ENCODE results near the gene ABCF3.

Gene ABCF3

DNA sequence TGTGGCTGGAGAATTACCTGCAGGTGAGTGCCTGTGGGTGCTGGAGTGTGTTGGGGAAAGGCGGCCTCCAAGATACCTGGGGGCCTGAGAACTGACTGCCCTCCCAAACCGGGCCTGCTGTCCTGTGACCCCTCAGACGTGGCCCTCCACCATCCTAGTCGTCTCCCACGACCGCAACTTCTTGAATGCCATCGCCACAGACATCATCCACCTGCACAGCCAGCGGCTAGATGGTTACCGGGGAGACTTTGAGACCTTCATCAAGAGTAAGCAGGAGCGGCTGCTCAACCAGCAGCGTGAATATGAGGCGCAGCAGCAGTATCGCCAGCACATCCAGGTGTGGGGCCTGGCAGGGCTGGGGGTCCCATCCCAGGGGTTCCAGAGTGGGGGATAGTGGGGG is 3.4 kb downstream of the ABCF3 start:
- DNase-seq, result no peak

DNA sequence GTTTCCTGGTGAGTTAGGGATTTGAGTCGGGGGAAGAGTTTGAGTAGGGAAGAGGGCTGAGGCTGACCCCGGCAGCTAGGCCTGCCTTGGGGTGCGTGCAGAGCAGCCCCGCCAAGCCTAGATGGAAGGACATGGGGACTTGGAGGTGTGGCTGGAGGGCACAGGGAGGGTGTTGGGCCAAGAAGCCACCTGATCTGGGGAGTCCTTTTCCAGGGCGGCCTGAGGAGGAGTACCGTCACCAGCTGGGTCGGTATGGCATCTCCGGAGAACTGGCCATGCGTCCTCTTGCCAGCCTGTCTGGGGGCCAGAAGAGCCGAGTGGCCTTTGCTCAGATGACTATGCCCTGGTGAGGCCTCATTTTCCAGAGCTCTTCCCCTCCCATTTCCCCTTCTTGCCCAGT is 6.9 kb downstream of the ABCF3 start:
- no peak for DNase-seq

DNA sequence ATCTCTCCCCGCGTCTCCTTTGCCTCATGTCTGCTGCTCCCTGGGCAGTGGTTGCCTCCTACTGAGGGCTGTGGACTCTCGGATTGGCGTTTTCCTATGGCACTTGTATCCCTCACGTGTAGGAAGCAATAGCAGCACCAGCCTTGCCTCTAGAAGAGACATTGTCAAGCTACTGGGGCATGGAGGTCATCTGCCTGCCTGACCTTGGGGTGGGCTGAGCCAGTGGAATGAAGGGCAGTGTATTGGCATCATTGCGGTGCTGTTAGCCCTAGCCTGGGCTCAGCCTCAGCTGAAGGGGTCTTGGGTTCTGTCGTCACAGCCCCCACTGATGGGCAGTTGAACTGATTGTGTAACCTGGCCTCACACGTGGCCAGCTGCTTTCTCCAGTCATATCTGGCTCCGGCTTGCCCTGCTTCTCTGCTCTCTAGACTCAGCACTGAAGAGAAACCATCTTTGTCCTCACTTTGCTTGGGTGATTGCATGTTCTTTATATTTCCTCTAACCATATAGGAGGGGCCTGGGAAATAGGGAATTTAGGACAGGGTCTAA is 8.1 kb downstream of the ABCF3 start:
- no peak for DNase-seq

DNA sequence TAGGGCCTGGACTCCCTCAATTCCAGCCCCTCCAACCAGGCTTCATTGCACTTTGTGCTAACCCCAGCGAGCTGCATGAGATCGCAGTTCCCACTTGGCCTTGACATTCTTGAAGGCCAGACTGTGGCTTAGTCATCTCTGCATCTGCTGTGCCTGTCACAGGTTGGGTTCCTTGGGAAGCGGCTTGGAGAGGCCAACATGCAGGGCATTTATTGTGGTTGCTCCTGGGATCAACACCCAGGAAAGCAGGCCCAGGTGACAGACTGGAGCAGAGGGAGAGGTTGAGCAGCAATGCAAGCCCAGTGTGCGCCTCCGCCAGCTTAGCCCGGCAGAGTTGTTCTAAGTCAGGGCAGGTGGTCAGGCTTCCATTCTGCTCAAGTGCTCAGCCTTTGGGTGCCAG is 10.5 kb downstream of the ABCF3 start:
- DNase-seq, result no peak

DNA sequence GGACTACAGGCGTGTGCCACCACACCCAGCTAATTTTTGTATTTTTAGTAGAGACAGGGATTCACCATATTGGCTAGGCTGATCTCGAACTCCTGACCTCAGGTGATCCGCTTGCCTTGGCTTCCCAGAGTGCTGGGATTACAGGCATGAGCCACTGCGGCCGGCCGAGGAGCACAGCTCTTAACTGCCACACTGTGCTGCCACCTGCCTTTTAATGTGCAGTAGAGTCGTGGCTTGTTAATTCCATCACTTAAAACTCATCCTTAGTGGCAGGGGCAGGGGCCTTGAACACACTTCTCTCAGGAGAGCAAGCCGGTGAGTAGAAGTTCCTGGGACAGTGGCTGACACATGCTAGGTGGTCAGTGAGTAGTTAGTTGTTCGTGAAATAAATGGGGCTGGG is 12.5 kb downstream of the ABCF3 start:
- DNase-seq, result no peak

DNA sequence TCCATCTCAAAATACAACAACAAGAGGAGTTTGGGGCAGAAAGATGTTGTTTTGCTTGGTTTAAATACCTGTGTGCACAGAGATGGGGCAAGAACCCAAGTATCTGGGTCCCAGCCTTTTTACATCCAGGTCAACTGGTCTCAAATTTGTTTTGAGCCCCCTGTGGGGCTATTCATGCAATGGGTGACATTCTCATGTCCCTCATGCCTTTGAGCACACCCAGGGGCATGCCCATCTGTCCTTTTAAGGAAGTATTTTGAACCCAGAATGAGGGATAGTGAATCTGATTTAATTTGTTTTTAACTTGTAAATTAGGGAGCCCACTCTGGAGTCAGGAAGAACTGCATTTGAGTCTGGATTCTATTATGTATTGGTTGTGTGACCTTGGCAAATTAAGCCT is 14.8 kb downstream of the ABCF3 start:
- no peak for DNase-seq

DNA sequence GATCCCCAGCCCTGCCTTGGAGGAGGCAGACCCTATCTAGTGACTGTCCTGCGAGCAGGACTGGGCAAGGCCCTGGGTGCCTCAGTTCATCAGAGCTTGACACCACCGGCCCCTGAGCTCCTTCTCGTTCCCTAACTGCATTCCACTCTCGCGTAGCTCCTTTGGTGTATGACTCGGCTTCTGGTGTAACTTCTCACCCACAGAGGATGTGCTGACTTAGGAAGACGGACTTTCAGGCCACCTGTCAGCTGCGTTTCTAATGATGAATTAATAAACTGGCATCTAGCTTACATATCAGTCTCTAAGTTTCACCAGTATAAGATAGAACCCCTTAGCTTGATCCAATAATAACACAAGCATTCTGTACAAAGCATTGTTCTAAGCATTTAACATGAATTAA is 17.5 kb downstream of the ABCF3 start:
- DNase-seq, result no peak

DNA sequence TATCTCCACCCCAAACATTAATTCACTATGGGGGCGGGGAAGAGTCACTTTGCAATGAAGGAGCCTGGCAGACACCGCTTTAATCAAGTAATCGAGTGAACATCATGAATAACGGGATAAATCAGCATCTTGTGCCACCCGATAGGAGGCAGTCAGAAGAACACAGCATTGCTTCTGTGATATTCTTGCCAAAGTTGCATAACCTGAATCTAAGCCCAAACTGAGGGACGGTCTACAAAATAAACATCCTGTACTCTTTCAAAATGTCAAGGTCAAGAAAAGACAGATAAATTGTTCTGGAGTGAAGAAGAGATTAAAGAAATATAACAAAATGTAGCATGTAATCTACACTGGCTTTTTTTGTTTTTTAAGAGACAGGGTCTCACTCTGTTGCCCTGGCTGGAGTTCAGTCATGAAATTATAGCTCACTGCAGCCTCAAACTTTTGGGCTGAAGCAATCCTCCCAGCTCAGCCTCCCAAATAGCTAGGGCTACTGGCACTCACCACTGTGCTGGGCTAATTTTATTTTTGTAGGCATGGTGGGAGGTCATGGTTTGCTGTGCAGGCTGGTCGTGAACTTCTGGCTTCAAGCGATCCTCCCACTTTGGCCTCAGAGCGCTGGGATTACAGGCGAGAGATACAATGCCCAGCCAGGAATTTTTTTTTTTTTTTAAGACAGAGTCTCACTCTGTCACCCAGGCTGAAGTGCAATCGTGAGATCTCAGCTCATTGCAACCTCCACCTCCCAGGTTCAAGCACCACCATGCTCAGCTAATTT is 23.3 kb downstream of the ABCF3 start:
- no peak for DNase-seq

DNA sequence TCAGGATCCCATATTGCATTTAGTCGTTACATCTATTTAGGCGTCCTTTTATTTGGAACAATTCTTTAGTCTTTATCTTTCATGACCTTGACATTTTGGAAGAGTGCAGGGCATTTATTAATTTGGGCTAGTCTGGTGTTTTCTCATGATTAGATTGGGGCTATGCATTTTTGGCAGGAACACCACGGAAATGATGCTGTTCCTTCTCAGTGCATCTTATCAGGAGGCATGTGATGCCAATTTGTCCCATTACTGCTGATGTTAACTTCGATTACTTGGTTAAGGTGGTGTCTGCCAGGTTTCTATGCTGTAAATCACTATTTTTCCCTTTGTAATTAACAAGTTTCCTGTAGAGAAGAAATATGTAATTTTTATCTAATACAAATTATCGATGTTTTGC is 25.3 kb downstream of the ABCF3 start:
- DNase-seq, result no peak

DNA sequence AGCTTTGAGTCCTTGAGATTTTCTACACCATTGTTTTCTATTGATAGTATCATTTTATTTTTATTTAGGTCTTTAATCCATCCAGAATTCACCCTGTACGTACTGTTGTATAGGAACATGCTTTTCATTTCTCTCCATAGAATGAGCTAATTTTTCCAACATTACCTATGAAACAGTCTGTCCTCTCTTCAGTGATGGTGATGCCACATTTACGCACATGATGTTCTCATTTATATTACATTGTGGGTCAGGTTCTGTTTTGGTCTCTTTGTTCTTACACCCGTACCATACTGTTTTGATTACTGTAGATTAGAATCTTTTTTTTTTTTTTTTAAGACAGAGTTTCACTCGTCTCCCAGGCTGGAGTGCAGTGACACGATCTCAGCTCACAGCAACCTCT is 25.7 kb downstream of the ABCF3 start:
- DNase-seq, result no peak

DNA sequence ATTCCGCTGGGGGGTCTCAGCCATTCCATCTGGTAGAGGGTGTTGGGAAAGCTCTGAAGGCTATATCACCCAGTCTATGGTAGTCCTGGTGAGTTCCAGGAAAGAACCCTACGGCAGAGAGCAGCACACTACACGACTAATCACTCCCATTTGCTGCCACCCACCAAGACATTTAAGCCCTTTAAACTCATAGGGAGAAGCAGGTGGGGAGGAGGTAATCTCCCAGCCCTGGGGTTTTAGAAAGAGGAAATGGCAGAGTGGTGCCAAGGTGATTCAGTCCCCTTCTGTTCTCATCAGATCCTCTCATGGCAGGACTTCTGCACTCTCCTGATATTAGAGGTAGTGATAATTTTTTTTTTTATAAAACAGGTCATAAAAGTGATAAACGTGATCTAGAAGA is 32.8 kb downstream of the ABCF3 start:
- no peak for DNase-seq

DNA sequence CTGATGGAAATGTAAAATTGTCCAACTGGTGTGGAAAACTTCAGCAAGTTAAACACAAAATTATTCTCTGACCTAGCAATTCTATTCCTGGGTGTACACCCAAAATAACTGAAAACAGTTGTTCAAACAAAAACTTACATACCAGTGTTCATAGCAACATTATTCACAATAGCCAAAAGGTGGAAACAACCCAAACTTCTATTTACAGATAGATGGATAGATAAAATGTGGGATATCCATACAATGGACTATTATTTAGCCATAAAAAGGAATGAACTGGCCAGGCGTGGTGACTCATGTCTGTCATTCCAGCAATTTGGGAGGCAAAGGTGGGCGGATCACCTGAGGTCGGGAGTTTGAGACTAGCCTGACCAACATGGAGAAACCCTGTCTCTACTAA is 36.5 kb downstream of the ABCF3 start:
- DNase-seq, result no peak

DNA sequence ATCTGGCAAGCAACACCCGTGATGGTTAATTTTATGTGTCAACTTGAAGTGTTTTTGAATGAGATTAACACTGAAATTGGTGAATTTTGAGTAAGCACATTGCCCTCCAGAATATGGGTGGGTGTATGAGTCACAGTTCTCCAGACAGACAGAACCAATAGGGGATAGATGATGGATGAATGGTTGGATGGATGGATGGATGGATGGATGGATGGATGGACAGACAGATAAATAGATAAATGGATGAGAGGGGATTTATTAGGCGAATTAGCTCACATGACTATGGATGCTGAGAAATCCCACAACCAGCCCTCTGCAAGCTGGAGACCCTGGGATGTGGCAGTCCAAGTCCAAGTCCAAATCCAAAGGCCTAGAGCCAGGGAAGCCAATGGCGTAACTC is 37.9 kb downstream of the ABCF3 start:
- no peak for DNase-seq

DNA sequence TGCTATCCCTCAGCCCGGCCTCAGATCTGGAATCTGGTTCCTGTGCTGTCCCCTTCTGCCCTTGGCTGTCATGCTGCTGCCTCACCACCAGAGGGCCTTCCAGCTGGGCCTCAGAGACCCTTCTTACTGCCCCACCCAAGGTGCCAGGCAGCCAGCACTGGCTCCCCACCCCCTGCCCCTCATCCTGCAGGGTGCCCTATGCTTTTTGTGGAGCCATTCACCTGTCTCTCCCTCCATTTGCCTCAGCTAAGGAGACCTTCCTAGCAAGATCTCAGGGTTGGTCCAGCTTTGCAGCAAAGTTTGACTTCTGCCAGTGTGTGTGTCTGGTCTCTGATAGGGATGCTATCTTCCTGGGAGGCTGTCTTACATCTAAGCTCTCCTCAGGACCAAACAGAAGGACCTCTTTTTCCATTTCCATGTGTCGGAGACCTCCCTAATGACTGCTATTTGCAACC is 41.5 kb downstream of the ABCF3 start:
- peak; percentile 59 to 63 for DNase-seq

DNA sequence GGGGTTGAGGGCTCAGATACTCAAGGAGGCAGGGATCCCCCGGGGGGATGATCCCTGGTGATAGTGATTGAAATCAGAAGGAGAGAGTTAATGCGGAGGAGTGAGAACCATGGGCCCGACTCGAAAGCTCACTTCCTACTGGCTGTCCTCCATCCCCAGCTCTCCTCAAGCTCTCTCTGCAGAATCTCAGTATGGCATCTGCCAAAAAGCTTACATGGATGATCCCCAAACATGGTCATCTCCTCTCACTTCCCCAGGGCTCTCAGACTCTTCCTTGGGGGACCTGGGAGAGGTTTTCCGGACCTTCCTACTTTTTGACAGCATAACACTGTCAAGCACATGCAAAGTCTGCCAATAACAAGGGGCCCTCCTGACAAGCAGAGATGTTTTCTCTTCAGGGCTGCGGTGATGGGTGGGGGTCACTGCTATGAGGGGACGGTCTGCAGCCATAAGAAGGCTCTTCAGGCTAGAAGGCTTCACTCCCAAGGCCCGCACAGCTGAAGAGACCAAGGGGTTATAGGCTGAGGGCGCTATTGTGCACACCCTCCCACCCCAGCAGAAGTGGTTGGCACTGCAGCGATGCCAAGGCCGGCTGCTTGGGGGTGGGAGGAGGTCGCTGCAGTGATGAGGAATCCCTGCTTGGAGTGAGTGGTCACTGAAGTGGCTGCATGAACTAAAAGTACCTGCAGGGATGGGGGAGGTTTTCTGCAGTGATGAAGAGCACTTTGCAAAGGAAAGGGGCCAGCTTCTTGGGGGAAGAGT is 42.6 kb downstream of the ABCF3 start:
- no peak for DNase-seq

DNA sequence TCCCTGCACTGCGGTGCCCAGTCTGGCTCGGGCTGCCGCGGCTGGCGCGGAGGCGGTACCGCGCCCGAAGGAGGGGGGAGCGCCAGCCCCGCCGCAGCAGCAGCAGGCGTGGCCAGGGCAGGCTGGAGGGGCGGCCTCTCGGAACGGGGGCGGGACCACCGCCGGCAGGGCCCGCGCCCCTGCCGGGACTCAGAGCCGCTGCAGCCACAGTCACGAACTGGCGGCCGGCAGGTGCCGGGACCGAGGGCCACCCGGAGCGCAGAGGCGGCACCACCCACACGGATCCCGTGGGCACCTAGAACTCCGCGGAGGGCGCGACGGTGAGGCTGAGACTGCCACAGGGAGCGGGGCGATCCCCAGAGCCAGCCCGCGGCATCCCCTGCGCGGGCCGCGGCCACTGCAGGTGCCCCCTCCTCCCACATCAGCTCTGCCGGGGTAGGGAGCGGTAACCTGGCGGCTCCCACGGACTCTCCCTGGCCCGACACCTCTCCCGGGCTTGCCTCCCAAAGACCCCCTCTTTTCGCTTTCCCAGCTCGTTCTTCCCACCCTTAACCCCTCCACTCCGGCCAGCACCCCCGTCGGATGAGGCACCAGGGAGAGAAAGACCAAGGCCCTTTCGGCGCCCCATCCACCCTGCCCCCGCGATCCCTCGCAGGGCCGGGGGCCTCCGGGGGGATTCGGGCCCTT is 43.5 kb downstream of the ABCF3 start, which contains the start of gene VWA5B2:
Gene VWA5B2, plus strand, starts transcription at position 192 of the 687 bp plus-strand sequence. CDS start 944 bp downstream, outside the sequence.
- DNase-seq, result peak; percentile 80 to 83

DNA sequence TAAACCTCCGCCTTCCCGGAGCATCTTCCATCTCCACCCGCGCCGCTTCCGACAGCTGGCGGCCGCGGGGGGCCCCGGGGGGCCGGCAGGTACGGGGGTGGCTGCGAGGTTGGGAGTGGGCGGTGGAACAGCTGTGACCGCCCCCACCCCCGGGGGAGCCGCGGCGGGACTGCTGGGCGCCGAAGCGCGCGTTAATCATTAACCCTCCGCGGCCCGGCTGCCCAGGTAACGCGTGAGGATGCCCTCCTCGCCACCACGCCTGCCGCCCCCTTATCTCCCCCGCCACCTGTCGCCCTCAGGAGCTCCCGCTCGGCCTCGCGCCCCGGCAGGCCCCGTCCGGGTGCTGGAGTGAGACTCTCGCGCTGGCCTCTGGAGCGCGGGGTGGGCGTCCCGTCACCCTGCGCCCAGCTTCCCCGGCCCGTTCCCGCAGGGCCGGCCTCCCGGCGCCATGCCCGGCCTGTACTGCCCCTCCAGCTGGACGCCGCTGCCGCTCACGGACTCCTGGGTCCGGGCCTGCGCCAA is 44.1 kb downstream of the ABCF3 start:
- DNase-seq, result no peak

DNA sequence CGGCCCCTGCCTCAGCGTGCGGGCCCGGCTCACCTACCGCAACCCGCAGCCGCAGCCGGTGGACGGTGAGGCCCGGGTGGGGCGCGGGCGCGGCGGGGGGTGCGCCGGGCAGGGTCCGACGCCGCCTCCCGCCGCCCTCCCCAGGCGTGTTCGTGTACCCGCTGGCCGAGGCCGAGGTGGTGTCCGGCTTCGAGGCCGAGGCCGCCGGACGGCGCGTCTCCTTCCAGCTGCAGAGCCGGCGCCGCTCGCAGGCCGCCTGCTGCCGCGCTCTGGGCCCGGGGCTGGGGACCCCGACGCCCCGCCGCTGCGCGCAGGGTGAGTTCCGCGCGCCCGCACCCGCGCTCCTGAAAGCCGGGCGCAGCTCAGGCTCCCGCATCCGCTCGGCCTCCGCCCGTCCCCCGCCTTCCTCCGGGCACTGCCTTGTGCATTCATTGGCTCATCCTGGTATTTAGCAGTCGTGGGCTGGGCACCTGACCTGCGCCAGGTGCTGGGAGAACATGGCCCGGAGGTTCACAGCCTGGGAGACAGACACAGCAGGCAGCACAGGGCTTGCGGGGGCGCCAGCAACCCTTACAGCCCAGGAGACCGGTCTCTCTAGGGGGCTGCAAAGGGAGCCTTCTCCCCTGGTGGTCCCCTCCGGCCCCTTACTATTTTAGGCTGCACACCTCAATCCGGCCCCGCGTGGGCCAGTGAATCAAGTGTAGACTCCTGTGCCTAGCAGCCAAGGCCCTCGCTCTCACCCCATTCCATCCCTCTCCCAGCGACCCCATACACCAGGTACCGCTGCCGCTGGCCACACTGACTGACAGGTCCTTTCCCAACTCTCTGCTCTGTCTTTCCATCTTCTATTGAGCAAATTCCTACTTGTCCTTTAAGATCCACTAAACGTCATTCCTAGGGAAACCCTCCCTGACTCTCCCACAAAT is 44.9 kb downstream of the ABCF3 start:
- DNase-seq, result no peak

DNA sequence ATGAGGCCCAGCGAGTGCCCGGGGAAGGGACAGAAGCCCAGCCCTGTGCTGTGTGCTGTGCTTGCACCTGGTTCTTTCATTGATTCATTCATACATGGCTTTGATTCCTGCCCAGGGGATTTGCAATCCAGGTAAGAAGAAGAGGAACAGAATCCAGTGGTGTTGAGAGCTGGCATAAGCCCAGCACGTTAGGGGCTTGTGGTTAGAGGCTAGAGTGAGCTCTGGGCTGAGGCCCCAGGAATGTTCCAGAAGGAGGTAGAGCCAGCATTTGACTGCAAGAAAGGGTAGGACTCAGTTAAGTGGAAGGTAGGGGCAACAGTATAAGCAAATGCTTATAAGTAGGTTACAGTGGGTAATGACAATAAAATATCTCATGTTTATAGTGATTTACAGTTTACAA is 45.7 kb downstream of the ABCF3 start:
- DNase-seq, result no peak

DNA sequence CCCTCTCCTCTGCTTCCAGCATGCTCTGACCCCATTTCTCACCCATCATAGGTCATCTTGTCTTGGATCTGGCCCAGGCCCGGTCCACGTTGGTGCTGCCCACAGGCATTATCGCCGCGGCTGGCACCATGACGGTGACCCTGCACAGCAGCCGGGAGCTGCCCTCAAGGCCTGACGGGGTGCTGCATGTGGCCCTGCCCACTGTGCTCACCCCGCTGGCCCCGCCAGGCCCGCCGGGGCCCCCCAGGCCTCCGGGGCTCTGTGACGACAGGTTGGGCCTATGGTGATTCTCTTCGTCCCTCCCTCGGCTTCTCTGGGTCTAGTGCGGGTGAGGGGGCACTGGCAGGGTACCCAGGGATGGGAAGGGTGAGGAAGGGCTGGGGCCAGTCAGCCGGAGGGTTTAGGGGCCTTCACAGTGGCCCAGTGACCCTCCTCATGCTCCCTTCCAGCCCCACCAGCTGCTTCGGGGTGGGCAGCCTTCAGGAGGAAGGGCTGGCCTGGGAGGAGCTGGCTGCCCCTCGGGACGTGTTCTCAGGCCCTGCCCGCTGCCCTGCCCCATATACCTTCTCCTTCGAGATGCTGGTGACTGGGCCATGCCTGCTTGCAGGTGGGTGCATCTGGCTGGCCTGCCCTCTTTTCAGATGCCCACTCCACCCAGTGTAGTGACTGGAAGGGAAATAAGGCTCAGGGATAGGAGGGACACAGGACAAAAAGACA is 47.3 kb downstream of the ABCF3 start:
- no peak for DNase-seq

DNA sequence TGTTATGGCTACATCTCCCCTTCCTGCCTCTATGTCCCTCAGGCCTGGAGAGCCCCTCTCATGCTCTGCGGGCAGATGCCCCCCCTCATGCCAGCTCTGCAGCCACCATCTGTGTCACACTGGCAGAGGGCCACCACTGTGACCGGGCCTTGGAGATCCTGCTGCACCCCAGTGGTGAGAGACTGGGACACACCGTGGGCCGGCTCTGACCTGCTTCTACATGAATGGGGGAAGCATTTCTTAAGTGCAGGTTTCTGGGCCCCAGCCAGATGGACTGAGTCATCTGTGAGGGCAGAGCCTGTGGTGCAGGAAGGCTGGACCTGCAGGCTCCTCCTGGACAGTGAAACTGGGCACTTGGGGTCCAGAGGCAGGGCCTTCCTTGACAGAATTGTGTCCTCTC is 48.2 kb downstream of the ABCF3 start:
- no peak for DNase-seq

Data from CD4-positive, alpha-beta T cell treated with Interleukin-1 beta for 1 hour (primary cell).